GM04504 (cell line): ENCODE results near the gene CTR9.
"Not testable (repeated sequence)": the region's sequence is repeated elsewhere in the genome, so short reads cannot be mapped to it uniquely, and the experiment has no call there.

Source experiments
- DNase-seq: peaks from one replicate; pipeline ENCODE4 v3.0.0-alpha.2; 2012; ENCODE audit warnings: low read depth

CTR9 gene

GRCh38 chr11:10822491-10822890, 71.4 kb downstream of the CTR9 start:
- not testable (repeated sequence) for DNase-seq

- no peak for DNase-seq
These were observed 72.1 kb downstream of the CTR9 start for GRCh38 chr11:10823152-10823579.

- DNase-seq = no peak
These were observed 73.8 kb downstream of the CTR9 start for GRCh38 chr11:10824888-10825287.

GRCh38 chr11:10828402-10828801, 77.4 kb downstream of the CTR9 start:
- no peak for DNase-seq

GRCh38 chr11:10829139-10829538, 78.1 kb downstream of the CTR9 start:
- DNase-seq = no peak
